Measurements from ENCODE around the gene USP6NL.

- TF ChIP-seq ZNF263 (CRISPR knock-in tag; IDR thresholded peaks at IDR 0.05) (no peak), NPAS2 (CRISPR knock-in tag; IDR thresholded peaks at IDR 0.05; ENCODE audit: borderline replicate concordance) (no peak), ZFY (CRISPR knock-in tag; IDR thresholded peaks at IDR 0.05) (no peak), CTCF (CRISPR knock-in tag; IDR thresholded peaks at IDR 0.05) (no peak)
These were observed 42.0 kb downstream of the USP6NL start for GRCh38 chr10:11569471-11569870.

Measured in HepG2 (cell line).